ENCODE measurements around the gene SLC4A5.
"Not testable (repeated sequence)": the region's sequence is repeated elsewhere in the genome, so short reads cannot be mapped to it uniquely, and the experiment has no call there.

SLC4A5 gene

DNA sequence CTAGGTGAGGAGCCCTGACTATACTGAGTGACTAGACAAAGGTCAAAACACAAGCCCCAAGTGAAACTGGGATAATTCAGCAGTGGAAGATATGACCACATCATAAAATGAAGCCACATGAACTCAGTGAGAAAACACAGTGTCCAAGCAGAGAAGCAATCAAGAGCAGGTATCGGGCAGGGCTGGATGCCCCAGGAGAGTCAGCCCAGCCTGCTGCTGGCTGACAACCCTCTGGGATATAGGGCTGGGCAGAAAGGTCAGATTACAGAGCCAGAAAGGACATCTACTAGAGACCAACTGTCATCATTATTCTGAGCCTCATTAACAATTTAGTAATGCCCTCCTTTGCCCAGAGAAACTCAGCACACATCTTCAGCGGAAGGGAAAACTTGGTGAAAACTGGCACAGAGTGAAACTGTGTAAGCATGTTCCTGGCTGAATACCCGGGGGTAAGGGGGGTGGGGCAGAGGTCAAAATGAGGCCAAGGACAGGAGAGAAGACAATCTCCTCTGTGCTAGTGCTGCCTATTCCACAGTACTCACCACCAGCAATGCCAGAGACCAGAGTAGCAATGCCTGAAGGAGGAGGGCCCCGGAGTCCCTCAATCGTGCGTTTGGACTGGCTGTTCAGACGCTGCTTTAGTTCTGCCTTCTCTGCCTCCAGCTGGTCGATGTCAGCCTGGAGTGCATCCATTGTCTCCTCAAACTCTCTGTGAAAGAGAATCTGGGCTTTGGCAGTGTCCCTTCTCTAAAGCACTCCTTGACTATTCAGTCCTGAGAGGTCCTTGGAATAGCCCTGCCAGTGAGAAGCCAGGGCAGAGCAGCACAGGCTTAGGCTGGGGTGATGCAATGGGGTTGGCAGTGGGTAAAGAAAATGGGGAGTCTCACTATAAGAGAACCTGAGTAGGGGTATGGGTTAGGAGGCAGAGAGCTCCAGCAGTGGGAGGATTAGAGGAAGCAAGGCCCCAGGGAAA lies 21.6 kb upstream of the SLC4A5 start:
- no peak for DNase-seq (ENCODE audit: low read depth in 2 of 2)

- DNase-seq (ENCODE audit: low read depth in 2 of 2), result no peak
Observed at GRCh38 chr2:74361327-74361726, 18.1 kb upstream of the SLC4A5 start.

DNA sequence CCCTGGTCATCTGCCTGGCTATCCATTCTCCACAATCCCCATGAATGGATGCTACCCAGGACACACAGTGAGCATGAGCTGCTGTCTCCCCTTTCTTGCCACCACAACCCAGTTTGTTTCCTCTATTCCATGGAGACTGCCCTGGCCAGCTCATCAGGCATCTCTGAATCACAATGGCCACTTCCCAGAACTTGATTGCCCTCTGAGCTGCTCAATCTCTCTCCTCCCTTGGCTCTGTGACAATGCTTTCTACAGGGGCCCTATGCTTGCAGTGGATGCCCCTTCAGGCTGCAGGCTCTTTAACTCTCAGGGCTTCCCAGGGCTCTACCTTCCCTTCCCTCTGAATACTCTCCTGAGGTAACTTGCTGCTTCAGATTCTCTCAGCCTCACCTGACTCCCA lies 14.4 kb upstream of the SLC4A5 start:
- DNase-seq (ENCODE audit: low read depth in 2 of 2), result no peak

DNA sequence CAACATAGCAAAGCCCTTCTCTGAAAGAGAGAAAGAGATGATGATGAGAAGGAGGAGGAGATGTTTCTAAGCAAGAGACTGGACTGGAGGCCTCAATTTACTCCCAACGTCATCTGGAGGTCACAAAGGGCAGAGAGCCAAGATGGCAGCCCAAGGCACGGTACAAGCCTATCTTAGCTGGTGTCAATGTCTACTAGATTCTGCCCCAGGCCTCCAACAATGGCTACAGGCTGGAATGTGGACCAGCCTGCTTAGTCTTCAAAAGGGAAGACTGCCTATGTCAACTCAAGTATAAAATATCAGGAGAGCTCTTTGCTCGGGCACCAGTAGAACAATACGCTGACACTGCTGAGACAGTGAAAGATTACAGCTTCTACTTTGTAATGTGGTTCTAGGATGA lies 6.7 kb upstream of the SLC4A5 start:
- DNase-seq (ENCODE audit: low read depth in 2 of 2), result no peak

DNA sequence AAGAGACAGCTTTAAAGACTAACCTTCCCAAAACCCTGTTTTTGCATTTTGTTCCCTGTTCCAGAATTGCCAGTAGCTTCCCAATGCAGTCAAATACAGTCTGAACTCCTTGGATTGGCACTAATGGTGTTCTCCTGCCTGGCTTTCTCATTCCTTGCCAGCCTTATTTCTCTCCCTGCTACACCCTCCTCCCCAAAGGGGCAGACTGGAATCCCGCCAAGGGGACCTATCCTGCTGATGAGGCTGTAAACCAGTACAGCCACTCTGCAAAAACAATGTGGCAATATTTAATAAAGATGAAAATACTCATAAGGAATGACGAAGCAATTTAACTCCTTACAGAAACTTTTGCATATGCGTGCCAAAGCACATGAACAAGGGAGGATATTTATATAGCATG lies 4.5 kb upstream of the SLC4A5 start:
- no peak for DNase-seq (ENCODE audit: low read depth in 2 of 2)

- DNase-seq (ENCODE audit: low read depth in 2 of 2), result no peak
Observed at GRCh38 chr2:74347303-74347702, 4.1 kb upstream of the SLC4A5 start.

DNA sequence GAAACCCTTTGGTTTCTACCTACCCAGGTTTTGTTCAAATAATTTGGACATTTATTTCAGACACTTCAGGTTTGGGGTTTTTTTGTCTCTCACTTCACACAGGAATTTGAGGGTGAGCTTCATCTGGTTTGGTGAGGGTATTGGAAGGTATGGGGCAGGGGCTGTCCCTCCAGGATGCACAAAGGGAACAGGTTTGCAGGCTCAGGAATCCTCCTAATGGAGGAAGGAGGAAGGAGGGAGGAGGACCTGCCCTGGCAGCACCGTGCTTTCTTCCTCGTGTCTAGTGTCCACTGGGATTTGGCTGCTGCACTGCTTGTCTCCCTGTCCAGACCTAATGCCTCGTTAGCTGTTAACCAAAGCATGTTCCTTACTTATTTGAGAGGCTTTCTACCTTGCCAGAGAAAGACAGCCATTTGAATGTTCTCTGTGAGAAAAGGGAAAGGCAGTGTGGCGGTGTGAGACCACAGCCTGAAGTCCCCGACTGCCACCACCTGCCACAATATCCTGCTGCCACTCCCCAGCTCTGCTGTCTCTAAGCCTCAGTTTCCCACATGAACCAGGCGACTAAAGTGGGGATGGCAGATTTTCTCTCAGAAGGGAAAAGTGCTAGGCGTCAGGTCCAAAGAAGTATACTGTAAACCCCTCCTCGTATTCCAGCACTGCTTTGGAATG lies 2.2 kb upstream of the SLC4A5 start:
- no peak for DNase-seq (ENCODE audit: low read depth in 2 of 2)

DNA sequence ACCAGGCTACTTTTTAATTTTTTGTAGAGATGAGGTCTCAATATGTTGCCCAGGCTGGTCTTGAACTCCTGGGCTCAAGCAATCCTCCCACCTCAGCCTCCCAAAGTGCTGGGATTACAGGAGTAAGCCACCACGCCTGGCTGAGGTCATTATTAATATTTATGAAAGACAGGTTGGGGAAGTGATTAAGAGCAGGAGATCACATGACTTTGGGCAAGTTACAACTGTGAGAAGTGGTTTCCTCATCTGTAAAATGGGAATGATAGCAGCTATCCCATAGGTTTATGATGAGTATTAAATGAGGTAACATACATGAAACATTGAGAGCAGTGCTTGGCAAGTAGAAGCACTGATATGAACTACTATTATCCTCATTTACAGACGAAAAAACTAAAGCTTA lies 7.0 kb downstream of the SLC4A5 start:
- DNase-seq (ENCODE audit: low read depth in 2 of 2), result not testable (repeated sequence)

DNA sequence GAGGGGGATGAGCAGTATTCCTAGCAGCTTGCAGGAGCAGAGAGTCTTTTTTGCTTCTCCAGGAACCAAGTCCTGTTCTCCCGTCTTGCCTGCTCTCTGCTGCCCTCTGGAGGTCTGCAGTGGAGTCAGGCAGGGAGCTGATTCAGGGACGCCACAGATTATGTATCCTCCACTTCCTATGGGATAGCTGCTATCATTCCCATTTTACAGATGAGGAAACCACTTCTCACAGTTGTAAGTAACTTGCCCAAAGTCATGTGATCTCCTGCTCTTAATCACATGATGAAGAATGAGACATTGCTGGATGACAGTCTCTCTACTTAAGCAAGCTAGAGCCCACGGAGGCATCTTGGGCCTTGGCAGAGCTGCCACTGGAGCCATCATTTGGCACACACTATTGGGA lies 8.3 kb downstream of the SLC4A5 start:
- peak; percentile 64 to 77 for DNase-seq (ENCODE audit: low read depth in 2 of 2)

- no peak for DNase-seq (ENCODE audit: low read depth in 2 of 2)
Observed at GRCh38 chr2:74333896-74334586, 9.2 kb downstream of the SLC4A5 start.

DNA sequence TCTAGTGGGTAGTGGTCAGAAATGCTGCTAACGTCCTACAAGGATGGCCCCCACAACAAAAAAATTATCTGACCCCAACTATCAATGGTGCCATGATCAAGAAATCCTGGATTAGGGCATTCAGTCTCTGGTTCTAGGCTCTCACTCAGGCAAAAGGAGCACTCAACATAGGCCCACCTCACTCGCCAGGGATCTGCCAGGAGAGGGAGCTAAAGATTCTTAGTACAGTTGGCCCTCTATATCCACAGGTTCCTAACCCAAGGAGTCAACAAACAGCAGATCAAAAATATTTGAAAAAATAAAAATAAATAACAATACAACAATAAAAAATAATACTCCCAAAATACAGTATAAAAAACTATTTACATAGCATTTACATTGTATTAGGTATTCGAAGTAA lies 10.0 kb downstream of the SLC4A5 start:
- no peak for DNase-seq (ENCODE audit: low read depth in 2 of 2)

DNA sequence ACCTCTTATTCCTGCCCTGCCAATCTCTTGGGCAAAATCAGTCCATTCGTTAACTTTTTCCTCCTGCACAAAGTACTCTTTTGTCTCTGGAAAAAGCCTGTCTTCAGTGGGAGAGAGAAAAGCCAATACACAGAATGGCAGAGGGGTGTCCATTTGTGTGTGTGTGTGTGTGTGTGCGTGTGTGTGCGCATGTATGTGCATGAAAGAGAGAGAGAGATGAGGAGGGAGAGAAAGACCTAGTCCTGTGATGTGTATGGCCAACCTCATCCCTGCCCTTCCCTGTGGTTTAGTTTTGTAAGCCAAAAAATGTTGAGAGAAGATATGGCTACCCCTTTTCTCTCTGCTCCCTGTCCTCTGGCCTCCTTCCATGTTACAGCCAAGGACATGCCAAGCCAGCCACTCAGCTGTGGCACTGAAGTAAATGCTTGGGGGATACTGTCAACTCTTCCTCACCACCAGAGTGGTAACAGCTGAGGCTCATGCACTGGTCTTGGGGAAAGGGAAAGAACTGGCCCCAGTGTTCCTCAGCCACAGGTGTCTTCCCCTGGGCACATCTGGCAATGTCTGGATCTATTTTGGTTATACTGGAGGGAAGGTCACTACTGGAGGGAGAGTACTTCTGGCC lies 10.6 kb downstream of the SLC4A5 start:
- DNase-seq (ENCODE audit: low read depth in 2 of 2), result no peak

DNA sequence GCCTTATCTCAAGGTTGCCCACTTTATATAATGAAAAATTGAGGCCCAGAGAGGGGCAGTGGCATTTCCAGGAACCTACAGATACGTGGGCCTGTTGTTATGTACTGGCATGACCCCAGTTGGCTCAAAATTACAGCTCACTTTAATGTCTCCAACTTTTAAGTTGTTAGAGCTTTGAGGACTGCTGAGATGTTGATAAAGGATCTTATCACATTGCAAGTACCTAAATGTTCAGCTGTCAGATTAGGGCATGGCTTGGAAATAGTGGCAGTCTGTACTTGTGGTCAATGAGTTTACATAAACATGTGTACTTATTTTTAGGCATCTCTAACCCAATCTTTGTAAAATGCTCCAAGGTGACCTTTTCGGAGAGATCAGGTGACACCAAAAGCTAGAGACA lies 14.6 kb downstream of the SLC4A5 start:
- DNase-seq (ENCODE audit: low read depth in 2 of 2), result no peak

GRCh38 chr2:74328074-74328473 lies 15.1 kb downstream of the SLC4A5 start:
- DNase-seq (ENCODE audit: low read depth in 2 of 2), result no peak

DNA sequence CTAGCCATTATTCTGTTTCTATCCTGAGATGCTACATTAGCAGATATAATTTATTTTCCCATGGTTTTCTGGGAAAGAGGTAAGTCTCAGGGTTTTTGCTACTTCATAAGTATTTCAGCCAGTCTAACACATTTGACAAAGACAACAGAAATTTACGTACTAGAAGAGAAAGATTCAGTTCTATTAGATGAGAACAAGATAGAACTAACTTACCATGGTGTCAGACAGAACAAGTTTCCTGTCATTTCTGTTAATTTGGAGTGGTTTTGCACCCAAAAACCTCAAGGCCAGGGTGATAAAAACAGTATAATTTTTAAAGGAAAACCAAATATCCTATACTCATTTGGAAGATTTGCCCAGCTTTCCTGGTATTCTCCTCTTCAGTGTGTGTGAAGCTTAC lies 15.6 kb downstream of the SLC4A5 start:
- no peak for DNase-seq (ENCODE audit: low read depth in 2 of 2)

- no peak for DNase-seq (ENCODE audit: low read depth in 2 of 2)
Observed at GRCh38 chr2:74327199-74327598, 16.0 kb downstream of the SLC4A5 start.

- no peak for DNase-seq (ENCODE audit: low read depth in 2 of 2)
Observed at GRCh38 chr2:74325815-74326214, 17.4 kb downstream of the SLC4A5 start.

GRCh38 chr2:74321737-74322136 lies 21.5 kb downstream of the SLC4A5 start:
- no peak for DNase-seq (ENCODE audit: low read depth in 2 of 2)

DNA sequence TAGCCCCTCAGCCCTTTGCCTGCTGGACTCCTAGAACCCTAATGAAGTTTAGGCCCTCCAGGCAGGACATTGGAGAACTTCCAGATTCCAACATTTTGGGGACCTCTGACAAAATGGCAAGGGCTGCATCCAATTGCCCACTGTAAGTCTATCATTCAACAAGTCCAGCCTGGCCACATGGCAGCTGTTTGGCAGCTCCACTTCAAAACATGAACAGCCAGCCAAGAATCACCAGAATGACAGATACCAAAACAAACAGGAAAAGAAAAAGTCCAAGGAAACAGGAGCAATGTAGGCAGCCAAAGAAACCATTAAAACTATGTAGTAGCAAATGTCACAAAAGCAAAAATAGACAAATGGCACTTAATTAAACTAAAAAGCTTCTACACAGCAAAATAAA lies 25.5 kb downstream of the SLC4A5 start:
- no peak for DNase-seq (ENCODE audit: low read depth in 2 of 2)

DNA sequence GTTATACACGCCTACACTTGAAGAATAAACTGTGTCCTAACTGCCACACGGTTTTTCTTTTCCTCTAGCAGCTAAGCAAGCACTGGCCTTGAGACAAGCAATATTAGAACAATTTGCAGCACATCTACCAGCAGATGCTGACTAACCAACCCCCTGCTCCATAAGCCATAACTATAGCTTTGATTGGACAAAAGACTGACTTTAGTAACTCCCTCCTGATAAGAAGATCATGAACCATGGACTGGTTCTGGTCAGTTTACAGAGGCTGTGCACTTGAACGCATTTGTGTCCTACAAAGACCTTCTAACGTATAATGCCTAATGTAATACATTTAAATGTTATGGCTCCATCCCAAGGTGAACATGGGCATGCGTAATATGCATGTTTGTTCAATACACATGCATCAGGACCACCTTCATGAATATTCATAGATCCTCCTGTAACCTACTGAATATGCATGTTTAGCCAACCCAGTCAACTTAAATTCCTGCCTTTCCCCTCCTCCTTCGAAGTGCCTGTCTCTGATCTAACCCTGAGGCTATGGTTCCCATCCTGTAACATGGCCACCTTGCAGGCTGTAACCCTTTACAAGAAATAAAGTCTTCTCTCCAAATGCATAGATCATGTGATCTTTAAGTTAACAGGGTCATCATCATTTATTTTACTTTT lies 26.5 kb downstream of the SLC4A5 start:
- no peak for DNase-seq (ENCODE audit: low read depth in 2 of 2)

DNA sequence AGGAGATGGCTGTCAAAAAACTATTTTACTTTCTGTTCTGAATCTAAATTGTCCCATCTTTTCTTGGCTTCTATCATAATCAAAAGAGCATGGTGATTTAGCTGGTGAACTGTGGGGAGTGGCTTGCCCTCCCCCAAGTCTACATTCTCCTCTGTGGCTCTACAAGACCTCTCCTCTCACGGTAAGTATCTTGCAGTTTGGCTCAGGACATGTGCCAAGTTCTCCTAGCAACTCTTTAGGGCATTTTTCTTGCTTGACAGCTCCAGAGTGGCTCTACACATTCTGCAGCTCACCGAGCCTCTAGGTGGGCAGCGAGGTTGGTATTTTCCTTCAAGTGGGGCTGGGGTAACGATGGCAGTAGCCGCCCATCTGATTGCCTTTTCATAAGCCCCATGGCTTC lies 29.1 kb downstream of the SLC4A5 start:
- no peak for DNase-seq (ENCODE audit: low read depth in 2 of 2)

GRCh38 chr2:74313497-74313896 lies 29.7 kb downstream of the SLC4A5 start:
- no peak for DNase-seq (ENCODE audit: low read depth in 2 of 2)

Data from stimulated activated CD4-positive, alpha-beta T cell treated with anti-CD3 and anti-CD28 coated beads, Interleukin-4, amount 100 ng/mL, for 48 hours (primary cell).